Measurements from ENCODE around the gene ABCA12.

The ABCA12 gene

DNA sequence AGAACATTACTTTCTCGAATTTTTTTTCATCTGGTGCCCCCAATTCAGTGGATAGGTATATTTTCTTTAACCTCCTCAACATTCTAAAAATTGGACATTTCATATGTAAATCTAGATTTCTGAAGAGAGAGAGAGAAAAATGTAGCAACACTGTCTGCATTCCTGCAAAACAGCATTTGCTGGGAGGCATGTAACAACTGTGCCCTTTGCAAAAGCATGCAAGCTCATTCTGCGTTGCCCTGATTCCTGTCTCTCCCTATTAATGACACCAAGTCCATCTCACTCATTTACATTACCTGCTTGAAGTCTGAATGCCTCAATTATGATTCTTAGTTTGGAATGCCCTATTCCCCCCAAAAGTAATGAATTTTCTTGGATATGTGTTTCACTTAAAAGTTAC lies 249.1 kb downstream of the ABCA12 start:
- CTCF ChIA-PET: no interaction called here
- DNase-seq (ENCODE audit: low spot score): no peak
- POLR2A ChIA-PET (ENCODE audit: low non-redundant PET): no interaction called here
- H3K27ac ChIP-seq: no peak overlapping the region
- TF ChIP-seq, protein P1, sequence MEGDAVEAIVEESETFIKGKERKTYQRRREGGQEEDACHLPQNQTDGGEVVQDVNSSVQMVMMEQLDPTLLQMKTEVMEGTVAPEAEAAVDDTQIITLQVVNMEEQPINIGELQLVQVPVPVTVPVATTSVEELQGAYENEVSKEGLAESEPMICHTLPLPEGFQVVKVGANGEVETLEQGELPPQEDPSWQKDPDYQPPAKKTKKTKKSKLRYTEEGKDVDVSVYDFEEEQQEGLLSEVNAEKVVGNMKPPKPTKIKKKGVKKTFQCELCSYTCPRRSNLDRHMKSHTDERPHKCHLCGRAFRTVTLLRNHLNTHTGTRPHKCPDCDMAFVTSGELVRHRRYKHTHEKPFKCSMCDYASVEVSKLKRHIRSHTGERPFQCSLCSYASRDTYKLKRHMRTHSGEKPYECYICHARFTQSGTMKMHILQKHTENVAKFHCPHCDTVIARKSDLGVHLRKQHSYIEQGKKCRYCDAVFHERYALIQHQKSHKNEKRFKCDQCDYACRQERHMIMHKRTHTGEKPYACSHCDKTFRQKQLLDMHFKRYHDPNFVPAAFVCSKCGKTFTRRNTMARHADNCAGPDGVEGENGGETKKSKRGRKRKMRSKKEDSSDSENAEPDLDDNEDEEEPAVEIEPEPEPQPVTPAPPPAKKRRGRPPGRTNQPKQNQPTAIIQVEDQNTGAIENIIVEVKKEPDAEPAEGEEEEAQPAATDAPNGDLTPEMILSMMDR (conservative IDR thresholded peaks at IDR 0.05; ENCODE audit: low read depth): no peak

DNA sequence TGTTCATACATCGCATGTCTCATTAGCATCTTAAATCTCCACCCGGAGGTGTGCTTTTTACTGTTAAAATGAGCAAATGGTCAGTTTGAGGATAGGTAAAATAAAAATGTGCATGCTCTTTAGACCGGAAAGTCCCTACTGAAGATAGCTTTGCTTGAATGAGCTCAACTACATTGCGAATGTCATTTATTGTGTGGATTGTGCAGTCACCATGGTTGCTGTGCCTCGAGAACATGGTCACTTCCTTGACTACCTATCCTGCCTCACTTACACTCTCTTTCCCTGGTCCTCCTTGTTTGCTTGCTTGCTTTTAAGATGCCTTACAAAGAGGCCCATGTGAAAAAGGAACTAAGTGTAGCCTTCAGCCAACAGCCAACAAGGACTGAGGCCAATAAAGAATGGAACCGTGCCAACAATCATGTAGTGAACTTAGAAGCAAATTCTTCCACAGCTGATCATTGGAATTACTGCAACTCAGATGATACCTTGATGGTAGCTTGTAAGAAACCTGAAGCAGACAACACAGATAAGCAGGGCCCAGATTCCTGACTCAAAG lies 256.7 kb downstream of the ABCA12 start:
- ChIA-PET CTCF (no interaction called here), POLR2A (ENCODE audit: low non-redundant PET) (no interaction called here)
- no peak overlapping the region for H3K27ac ChIP-seq
- TF ChIP-seq, protein P1 (conservative IDR thresholded peaks at IDR 0.05; ENCODE audit: low read depth): no peak
- no peak for DNase-seq (ENCODE audit: low spot score)
